GM21423 (cell line): ENCODE data around the gene XK.
"Not testable (repeated sequence)": the region's sequence is repeated elsewhere in the genome, so short reads cannot be mapped to it uniquely, and the experiment has no call there.

Source experiments
- ATAC-seq: cut with Tn5 transposase; IDR thresholded peaks from one replicate; pipeline ENCODE4 v1.9.1; 2021; ENCODE audit warnings: mild to moderate bottlenecking, moderate library complexity; ENCODE audit not compliant: unreplicated experiment

The XK gene, protein sequence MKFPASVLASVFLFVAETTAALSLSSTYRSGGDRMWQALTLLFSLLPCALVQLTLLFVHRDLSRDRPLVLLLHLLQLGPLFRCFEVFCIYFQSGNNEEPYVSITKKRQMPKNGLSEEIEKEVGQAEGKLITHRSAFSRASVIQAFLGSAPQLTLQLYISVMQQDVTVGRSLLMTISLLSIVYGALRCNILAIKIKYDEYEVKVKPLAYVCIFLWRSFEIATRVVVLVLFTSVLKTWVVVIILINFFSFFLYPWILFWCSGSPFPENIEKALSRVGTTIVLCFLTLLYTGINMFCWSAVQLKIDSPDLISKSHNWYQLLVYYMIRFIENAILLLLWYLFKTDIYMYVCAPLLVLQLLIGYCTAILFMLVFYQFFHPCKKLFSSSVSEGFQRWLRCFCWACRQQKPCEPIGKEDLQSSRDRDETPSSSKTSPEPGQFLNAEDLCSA

DNA sequence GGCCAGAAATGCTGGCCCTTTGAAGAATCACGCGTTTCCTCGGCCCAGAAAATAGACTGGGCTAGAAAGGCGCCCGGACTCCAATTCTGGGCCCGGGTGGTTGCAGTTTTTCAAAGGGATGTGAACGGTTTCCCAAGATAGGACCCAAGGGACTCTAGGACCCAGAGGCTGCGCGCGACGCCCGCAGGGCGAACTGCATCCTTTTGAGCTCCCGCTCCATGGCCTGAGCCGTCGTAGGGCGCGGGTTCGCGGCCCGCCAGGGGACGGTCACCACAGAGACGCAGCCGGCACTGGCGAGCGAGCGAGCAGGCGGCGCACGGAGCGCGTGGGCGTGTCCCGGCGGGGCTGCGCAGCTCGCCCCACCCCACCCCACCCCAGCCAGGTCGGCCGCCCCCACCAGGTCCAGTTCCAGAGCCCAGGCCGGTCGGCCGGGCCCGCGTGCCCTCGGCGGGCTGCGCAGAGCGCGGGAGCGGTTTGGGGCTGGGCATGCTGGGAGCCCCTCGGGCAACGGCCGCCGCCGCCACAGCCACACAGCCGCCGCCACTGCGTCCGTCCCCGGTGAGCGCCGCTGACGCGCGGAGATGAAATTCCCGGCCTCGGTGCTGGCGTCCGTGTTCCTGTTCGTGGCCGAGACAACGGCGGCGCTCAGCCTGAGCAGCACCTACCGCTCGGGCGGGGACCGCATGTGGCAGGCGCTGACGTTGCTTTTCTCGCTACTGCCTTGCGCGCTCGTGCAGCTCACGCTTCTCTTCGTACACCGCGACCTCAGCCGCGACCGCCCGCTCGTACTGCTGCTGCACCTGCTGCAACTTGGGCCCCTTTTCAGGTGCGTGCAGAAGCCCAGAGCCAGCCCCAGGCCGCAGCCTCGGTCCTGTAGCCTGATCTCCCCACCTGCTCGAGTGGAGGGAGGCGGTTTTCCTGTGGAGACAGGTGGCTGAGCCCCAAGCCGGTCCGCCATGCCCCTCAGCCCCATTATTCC lies at the start of gene XK:
TSS of gene XK (plus strand) at position 411 of the 979 bp plus-strand sequence. CDS start at position 582, 171 bp downstream.
- ATAC-seq, result no peak

DNA sequence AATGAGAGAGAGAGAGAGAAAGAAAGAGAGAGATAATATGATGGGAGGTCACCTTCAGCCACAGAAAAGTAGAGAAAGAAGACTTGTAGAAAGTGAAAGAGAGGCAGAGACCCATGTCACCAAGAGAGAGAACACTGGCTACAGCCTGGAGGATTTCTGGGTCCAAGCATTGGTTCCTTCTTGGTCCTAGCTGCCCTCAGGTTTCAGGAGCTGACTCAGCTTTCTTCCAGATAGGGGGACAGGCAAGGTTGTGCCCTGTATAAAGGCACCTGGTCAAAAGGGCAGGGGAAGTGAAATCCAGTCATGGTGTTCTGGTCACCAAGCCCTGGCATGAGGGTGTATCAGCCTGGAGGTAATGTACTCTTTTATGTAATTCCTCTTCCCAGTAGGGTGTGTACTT lies 47.5 kb upstream of the XK start:
- ATAC-seq, result no peak

DNA sequence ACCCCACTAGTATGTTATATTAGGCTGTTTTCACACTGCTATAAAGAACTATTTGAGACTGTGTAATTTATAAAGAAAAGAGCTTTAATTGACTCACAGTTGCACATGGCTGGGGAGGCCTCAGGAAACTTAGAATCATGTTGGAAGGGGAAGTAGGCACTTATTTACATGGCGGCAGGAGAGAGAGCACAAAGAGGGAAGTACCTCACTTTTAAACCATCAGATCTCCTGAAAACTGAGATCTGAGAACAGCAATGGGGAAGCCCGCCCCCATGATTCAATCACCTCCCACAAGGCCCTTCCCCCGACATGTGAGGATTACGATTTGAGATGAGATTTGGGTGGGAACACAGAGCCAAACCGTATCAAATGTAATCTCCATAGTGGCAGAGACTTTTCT lies 45.4 kb upstream of the XK start:
- no peak for ATAC-seq

DNA sequence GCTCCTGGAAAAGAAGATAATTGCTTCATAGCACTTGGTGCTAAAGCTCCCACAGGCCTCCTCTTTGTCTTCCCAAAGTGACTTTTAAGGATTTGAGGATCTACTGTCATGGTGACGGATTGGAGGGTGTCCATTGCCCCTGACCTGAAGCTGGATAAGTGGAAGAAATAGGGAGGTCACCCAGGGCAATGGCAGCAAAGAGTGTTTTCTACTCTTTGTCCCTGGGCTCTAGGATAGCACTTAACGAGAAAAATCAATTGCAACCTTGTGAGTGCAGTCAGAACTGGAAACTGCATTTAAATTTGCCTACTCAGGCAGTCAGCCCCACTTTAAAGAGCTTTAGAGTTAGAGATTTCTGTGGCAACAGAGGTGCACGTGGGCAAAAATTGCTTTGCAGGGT lies 43.7 kb upstream of the XK start:
- ATAC-seq, result no peak

DNA sequence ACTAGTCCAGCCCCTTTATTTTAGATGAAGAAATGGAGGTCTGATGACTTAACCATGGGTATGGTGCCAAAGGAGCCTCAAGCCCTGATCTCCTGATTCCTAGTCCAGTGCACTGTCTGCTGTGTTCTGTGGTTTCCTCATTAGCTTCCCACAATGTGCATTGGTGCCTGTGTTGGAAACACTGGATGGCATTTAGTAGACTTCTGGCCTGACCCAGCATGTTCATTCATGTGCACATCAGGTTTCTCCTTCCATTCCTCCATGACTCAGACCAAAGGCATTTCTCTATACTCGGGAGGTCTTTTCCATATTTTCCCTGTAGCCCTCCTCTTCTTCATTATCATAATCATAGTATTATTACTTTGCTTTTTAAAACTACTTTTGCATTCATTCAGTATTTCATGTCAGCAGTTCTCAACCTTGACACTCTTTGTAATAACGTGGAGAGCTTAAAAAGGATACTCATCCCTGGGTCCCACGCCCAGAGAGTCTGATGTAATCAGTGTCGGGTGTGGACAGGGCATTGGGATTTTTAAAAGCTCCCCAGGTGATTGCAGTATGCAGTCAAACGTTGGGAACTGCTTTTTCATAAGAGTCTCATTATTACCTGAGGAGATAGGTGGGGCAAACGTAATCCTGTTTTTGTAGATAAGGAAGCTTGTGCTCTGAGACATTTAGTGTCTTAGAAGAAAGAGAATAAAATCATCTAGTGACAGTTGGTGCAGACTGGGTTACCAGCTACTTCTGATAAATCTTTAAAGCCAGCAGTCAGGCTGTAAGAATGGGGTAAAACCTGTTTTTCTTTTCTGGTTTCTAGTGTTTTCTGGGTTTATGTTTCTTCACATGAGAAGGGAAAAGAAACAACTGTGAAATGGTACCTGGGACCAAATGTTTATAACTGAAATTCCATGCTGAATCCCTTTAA lies 40.9 kb upstream of the XK start:
- ATAC-seq, result no peak

DNA sequence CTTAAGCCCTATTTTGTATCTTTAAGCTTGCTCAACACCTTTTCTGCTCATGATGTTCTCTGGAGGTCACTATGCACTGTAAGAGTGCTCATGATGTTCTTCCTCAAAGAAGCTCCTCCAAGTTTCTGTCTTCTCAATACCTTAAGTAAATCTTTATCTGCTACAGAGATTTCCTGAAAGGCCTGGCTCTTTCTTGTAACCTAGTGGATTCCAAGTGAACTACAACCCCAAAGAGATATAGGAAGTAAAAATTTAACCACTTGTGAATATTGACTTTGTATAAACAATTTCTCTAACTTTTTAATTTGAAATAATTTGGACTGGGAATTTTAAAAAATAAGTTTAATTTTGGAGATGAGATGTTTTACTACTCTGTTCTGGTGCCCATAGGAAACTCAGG lies 39.3 kb upstream of the XK start:
- no peak for ATAC-seq

DNA sequence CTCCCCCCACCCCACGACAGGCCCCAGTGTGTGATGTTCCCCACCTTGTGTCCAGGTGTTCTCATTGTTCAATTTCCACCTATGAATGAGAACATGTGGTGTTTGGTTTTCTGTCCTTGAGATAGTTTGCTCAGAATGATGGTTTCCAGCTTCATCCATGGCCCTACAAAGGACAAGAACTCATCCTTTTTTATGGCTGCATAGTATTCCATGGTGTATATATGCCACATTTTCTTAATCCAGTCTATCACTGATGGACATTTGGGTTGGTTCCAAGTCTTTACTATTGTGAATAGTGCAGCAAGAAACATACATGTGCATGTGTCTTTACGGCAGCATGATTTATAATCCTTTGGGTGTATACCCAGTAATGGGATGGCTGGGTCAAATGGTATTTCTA lies 34.7 kb upstream of the XK start:
- not testable (repeated sequence) for ATAC-seq

DNA sequence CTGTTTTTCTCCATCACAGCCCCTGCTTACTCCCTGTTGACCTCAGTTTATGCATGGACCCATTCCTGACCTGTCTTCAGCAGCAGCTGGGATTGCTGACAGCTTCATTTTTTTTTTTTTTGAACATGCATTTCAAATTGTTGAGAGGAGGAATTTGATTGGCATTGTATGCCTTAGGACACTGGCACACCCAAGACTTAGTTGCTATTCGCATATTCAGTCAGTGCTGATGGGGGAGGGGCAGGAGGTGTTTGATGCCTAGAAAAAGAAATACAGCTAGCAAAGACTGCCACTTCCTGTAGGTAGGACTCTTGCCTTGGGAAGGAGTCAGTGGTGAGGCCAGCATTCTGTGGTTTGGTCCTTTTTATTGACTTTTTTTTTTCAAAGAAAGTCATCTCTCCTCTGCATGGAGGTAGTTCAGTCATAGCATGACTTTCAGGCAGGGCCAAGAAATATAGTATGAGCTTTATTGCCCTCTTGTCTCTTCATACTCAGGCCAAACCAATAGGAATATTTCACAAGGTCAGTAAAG lies 33.6 kb upstream of the XK start:
- no peak for ATAC-seq

DNA sequence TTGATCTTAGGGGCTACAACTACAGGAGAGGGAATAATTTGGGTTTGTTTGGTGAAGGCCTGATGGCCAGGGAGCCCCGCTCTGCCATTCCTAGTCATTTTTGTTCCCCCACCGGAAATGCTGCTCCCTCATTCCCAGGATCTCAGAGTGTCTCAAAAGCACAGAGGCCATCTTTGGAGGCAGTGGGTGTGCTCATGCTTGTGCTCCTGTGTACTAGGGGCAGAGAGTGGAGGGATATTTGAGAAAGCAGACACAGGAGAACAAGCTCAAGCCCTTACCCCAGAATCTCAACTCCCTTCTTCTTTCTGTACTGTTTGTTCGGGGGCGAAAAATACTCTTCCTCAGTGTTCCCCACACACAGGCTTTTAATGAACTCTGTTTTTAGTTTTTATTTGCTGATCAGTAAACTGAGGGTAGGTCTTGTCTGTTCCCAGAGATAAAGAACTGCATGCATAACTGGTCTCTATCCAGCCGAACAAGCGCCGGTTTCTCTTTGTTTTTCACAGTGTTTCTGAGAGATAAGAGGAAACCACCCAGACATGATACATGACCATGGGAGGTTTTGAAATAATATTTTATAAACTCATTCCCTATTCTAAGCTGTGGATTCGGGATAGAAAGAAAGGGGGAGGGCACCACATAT lies 32.9 kb upstream of the XK start:
- ATAC-seq, result no peak

DNA sequence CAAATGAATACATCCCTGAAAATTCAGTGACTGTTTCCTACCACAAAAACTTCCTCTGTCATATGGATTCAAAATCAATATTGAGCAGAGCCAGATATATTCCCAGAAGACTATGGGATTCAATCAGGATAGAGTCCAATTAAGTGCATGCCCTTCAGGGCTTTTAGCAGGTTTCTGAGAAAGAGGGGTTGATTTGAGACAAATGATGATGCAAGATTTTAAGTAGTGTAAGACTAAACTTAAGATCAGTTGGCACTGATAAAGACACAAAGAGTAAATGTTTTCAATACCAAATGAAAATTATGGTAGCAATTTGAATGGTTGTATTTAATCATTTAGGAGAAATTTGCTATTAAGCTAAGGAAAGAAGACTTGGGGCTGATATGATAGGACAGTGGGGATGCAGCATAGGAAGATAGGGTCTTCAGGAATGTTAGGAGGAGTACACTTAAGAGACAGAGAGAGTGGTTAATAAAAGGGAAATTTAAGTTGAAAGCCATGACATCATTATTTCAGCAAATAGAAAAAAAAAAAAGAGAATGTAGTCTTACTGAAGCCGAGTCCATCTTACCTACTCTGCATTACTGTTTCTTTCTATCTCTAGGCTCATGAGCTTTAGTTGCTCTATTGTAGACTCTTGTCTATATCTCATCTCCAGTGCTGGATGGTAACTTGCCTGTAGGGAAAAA lies 32.0 kb upstream of the XK start:
- ATAC-seq, result no peak

DNA sequence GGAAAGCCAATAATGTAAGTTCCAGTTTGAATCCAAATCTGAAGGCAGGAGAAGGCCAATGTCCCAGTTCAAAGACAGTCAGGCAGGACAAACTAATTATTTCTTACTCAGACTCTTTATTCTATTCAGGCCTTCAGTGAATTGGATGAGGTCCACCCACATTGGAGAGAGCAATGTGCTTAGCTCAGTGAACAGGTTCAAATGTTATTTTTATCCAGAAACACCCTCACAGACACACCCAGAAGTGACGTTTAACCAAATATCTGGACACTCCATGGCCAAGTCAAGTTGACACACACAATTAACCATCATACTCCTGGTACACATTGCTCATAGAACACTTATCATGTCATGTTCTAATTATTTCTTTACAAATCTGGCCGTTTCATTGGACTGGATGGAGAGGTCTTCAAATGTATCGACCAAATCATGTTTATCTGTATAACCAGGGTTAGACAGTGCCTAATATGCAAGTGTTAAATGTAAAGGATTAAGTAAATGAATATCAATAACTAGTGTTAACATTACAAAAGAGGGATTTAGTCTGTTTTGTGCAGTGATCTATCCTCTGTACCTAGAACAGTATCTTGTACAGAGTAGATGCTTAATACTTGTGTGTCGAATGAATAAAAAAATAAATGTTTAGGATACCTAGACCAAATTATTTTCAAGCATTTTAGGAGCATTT lies 27.1 kb upstream of the XK start:
- ATAC-seq, result no peak

DNA sequence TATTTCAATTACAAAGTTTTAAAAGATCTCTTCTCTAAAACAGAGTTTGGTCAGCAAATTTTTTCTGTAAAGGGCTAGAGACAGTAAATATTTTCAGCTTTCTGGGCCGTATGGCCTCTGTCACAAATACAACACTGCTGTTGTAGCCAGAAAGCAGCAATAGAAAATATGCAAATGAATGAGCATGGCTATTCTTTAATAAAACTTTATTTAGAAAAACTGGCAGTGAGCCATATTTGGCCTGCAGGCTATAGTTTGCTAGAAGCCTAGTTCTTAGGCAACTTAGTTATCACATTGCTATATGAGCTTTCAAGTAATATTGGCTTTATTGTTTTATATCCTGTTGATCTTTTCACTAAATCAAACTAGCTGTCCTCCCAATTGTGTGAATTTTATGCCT lies 26.5 kb upstream of the XK start:
- no peak for ATAC-seq

DNA sequence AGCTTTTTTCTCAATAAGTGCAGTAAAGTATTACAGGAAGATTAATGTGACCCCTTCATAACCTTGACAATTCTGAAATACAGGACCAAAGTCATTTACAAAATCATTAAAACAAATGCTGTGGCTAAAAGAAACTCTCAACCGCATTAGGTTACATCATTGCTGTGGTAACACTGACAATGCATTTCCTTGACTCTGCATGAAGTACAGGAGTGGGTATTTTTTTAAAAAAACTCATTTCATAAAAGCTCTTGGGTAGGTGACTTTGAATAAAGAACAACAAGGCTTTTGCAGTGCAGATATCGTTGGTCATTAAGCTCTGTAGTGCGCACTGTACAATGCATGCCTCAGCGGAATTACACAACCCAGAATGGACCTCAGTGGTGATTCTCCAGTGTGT lies 23.4 kb upstream of the XK start:
- no peak for ATAC-seq

DNA sequence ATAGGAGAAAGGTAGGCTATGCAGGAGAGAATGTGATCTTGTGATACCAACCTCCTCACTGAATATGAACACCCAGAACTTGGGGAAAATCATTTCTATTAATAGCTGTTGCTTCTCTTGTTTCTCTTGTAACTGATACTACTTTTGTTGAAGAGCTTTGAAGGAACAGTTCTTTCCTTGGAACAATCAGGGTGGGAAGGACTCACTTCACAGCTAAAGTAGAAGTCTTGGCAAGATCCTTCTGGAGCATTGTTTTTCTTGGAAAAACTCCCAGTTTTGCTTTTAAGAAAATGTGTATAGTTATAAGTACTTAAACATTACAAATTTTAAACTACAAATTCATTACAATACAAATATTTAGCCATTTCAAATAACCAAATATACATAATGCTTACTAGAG lies 19.1 kb upstream of the XK start:
- no peak for ATAC-seq

DNA sequence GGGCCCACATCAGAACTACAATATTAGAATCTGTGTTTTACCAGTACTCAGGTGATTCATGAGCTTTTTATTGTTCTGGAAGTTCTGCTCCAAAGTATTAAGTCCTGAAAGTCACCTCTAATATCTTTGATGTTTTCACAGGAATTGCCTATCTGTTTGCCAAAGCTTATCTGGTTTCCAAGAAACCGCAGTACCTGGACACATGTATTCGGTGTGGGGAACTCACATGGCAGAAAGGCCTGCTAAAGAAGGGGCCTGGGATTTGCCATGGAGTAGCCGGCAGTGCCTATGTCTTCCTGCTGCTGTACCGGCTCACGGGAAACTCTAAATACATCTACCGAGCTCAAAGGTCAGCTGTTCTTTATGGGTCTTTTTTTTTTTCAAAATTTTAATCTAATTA lies 18.4 kb upstream of the XK start:
- ATAC-seq, result no peak

DNA sequence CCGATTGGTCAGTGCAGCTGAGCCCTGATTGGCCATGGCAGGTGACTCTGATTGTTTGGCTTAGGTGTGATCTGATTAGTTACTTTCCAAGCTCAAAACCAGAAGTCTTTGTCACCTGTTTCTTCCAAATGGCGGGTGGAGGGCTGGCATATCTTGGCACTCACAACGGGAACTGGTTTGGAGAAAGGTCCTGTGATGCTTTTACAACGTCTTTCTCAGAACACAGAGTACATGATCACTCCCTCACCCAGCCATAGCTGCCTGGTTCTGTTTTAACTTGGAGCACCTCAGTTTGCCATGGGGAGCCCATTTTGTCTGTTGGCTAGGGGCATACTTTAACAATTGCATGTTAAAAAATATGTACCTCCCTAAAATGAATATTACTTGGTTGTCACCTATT lies 13.0 kb upstream of the XK start:
- ATAC-seq, result no peak

DNA sequence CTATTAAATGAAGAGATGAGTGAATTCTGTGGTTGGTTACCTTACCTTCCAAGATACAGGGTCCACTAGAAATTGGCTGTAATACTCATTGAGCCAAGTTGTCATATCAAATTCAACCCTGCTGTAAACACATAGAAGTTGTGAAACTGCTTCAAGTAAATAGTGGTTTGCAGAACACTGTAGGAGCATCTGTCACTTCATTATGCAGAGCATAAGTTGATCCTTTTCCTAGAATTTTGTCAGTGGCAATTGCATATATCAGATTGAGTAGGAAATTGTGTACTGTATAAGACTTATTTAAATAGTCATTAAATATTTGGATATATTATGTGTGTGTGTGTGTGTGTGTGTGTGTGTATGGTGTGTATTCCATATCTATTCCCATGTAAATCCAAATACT lies 8.8 kb upstream of the XK start:
- no peak for ATAC-seq

DNA sequence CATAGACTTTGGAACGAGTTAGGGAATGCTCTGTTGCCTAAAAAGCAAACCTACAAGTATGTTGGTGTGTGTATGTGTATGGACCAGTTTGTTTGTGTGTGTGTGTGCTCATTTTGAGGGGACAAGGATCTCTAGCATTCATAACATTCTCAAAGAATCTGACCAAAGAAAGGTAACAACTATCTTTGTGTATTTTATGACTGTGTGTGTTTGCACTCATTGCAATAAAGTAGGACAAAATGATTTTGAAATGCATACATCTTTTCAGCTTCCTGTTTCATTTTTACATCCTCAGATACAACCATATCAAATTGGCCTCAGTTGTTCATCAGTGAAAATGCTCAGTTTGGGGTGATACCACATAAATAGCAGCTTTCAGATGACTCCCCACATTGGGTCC lies 8.3 kb upstream of the XK start:
- ATAC-seq, result no peak

DNA sequence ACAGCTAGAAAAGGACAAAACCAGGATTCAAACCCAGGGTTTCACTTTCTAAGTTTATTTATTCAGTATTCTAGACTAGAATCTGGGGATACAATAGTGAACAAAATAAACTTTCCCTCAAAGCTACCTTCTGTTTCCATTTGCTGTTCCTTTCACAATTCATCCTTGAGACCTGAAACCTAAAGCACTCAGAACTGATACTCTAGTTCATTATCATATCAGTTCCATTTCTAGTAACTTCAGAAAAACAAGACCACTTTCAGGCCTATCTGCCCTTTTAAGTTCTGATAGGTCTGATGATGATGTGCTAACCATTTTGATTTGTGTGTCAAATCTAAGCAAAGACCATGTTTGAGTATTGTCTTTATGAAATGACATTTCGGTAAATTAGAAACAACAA lies 7.8 kb upstream of the XK start:
- ATAC-seq, result no peak
